GM12878 (cell line): Measurements from ENCODE around the gene GXYLT1. TPM values are rescaled to one million over a fixed set of nuclear protein-coding genes. Genes with fewer than 3 reads are reported as not detected.

ENCODE experiments used
- ATF3 ChIP-seq: IDR thresholded peaks from 2 replicates; pipeline ENCODE4 v1.6.1; 2011; ENCODE audit warnings: low read depth, mild to moderate bottlenecking, low read length, moderate library complexity, borderline replicate concordance; ENCODE audit errors: extremely low read depth
- BACH1 ChIP-seq: fragments of 450-650 bp; IDR thresholded peaks from 2 replicates; pipeline ENCODE4 v1.6.1; 2017; ENCODE audit warnings: mild to moderate bottlenecking, borderline replicate concordance
- CBFB ChIP-seq: IDR thresholded peaks from 2 replicates; pipeline ENCODE4 v1.6.1; 2016; ENCODE audit warnings: antibody characterized with exemption, low read depth
- CHD2 ChIP-seq: IDR thresholded peaks from 2 replicates; pipeline ENCODE4 v1.6.1; 2011; ENCODE audit warnings: low read depth, low read length, improper control_type of control experiment, borderline replicate concordance
- CREB1 ChIP-seq: IDR thresholded peaks from 2 replicates; pipeline ENCODE4 v1.6.1; 2012; ENCODE audit warnings: low read depth, mild to moderate bottlenecking, inconsistent platforms
- CTCF ChIP-seq, 3 experiments: IDR thresholded peaks in 2 of 3; conservative IDR thresholded peaks in 1 of 3; 2 replicates each; pipeline ENCODE4 v1.5.1; 2011; ENCODE audit warnings: low read depth in 3 of 3, low read length in 3 of 3, mild to moderate bottlenecking in 3 of 3, control low read depth in 2 of 3, moderate library complexity in 2 of 3, inconsistent platforms in 1 of 3, mixed read lengths in 1 of 3; ENCODE audit not compliant: control insufficient read depth in 2 of 3, insufficient read depth in 1 of 3; ENCODE audit errors: extremely low read depth in 1 of 3
- FOXM1 ChIP-seq: IDR thresholded peaks from 2 replicates; pipeline ENCODE4 v1.6.1; 2012; ENCODE audit warnings: low read depth, mild to moderate bottlenecking, inconsistent platforms, low read length, moderate library complexity
- KLF5 ChIP-seq: fragments of 450-650 bp; IDR thresholded peaks from 2 replicates; pipeline ENCODE4 v1.6.1; 2014; ENCODE audit warnings: mild to moderate bottlenecking; ENCODE audit not compliant: partially characterized antibody
- NRF1 ChIP-seq: conservative IDR thresholded peaks from 2 replicates; pipeline ENCODE4 v1.6.1; 2011; ENCODE audit warnings: mild to moderate bottlenecking, low read depth, low read length, improper control_type of control experiment
- PAX5 ChIP-seq: IDR thresholded peaks from 2 replicates; pipeline ENCODE4 v1.6.1; 2011; ENCODE audit warnings: low read depth, low read length, borderline replicate concordance
- POLR2AphosphoS5 ChIP-seq: IDR thresholded peaks from 2 replicates; pipeline ENCODE4 v1.6.1; 2011; ENCODE audit warnings: mild to moderate bottlenecking, low read length, inconsistent platforms
- RB1 ChIP-seq: fragments of 450-650 bp; formaldehyde crosslinking; IDR thresholded peaks from 2 replicates; pipeline ENCODE4 v1.6.1; 2017; ENCODE audit warnings: mild to moderate bottlenecking, borderline replicate concordance
- RELA ChIP-seq: fragments of 450-650 bp; IDR thresholded peaks from 2 replicates; pipeline ENCODE4 v1.8.0; 2014; ENCODE audit warnings: borderline replicate concordance; ENCODE audit not compliant: partially characterized antibody
- SKIL ChIP-seq: fragments of 450-650 bp; IDR thresholded peaks from 2 replicates; pipeline ENCODE4 v1.6.1; 2017; ENCODE audit warnings: mild to moderate bottlenecking, low read depth, inconsistent platforms; ENCODE audit not compliant: poor library complexity, severe bottlenecking
- SMAD1 ChIP-seq: fragments of 450-650 bp; IDR thresholded peaks from 2 replicates; pipeline ENCODE4 v1.6.1; 2018; ENCODE audit warnings: mild to moderate bottlenecking, low read depth; ENCODE audit not compliant: partially characterized antibody
- STAT1 ChIP-seq: fragments of 450-650 bp; conservative IDR thresholded peaks from 2 replicates; pipeline ENCODE4 v1.6.1; 2014; ENCODE audit warnings: antibody characterized with exemption, mild to moderate bottlenecking
- ZNF592 ChIP-seq: fragments of 450-650 bp; IDR thresholded peaks from 2 replicates; pipeline ENCODE4 v1.6.1; 2017; ENCODE audit warnings: mild to moderate bottlenecking, moderate library complexity
- ZNF687 ChIP-seq: fragments of 450-650 bp; IDR thresholded peaks from 2 replicates; pipeline ENCODE4 v1.6.1; 2017; ENCODE audit warnings: mild to moderate bottlenecking, moderate library complexity
- polyA plus RNA-seq, 11 experiments: library from polyadenylated mRNA; depleted of rRNA in 4 of 11; unstranded in 6 of 11; stranded (reverse) in 5 of 11; fragments of >200 nt; fragmentation: Nextera tagmentation in 4 of 11; fragmentation: Illumina TruSeq in 1 of 11; extraction: Ambion mirVana in 4 of 11; extraction: Trizol in 1 of 11; gene quantifications; 1 replicate in 1 of 11; 2 replicates in 10 of 11; pipeline versions ENCODE4 v1.2.1 to v1.2.3, GENCODE V29; 2011 to 2016; ENCODE audit warnings: inconsistent platforms in 2 of 11, missing spikeins in 2 of 11, low read depth in 1 of 11
- total RNA-seq, 4 experiments: library from RNA; depleted of rRNA in 3 of 4; stranded (reverse); fragments of >200 nt in 3 of 4; fragmentation: Illumina TruSeq in 1 of 4; extraction: Trizol in 1 of 4; gene quantifications; 2 replicates each; pipeline versions ENCODE4 v1.2.1 to v1.2.3, GENCODE V29; 2013 to 2021

GXYLT1 gene
- total and polyA plus RNA-seq, 10 of the 15 experiments (the other 5 are each of a cell fraction or from before 2014, with no cell fraction given) = 2.3 to 14.9 (median 8.9) TPM

GRCh38 chr12:42097971-42098370, 46.7 kb downstream of the GXYLT1 start (continued):
- no peak for TF ChIP-seq CTCF (IDR thresholded peaks at IDR 0.05 in 2 of 3, conservative IDR thresholded peaks at IDR 0.05 in 1 of 3; ENCODE audit: control insufficient read depth in 2 of 3, extremely low read depth in 1 of 3, insufficient read depth in 1 of 3, low read depth in 3 of 3, low read length in 3 of 3)
- TF ChIP-seq CBFB = no peak
- TF ChIP-seq BACH1 = no peak
- TF ChIP-seq RELA = no peak
- no peak for TF ChIP-seq SKIL
- TF ChIP-seq NRF1 = no peak
- TF ChIP-seq RB1 = no peak
- no peak for TF ChIP-seq PAX5
- TF ChIP-seq CHD2 = no peak
- TF ChIP-seq ZNF687 = no peak
- TF ChIP-seq POLR2AphosphoS5 = no peak
- TF ChIP-seq KLF5 = no peak
- TF ChIP-seq ATF3 = no peak
- TF ChIP-seq ZNF592 = no peak
- TF ChIP-seq SMAD1 = no peak
- TF ChIP-seq CREB1 = peak; percentile 82
- no peak for TF ChIP-seq STAT1
- TF ChIP-seq FOXM1 = no peak
